HUES48 (cell line): ENCODE results near the gene ADCY7.
"Not testable (repeated sequence)": the region's sequence is repeated elsewhere in the genome, so short reads cannot be mapped to it uniquely, and the experiment has no call there.

Experiments used
- H3K27ac ChIP-seq: one replicate; pipeline ENCODE4 v1.7.0; 2013; ENCODE audit warnings: low read depth, low read length, inconsistent platforms
- H3K27me3 ChIP-seq: 2 replicates; pipeline ENCODE4 v1.6.1; 2013; ENCODE audit warnings: mild to moderate bottlenecking, low read length; ENCODE audit not compliant: control insufficient read depth, insufficient read depth
- H3K36me3 ChIP-seq: 2 replicates; pipeline ENCODE4 v1.6.1; 2013; ENCODE audit warnings: low read length; ENCODE audit not compliant: control insufficient read depth, insufficient read depth
- H3K4me1 ChIP-seq: 2 replicates; pipeline ENCODE4 v1.6.1; 2013; ENCODE audit warnings: mild to moderate bottlenecking, low read length; ENCODE audit not compliant: control insufficient read depth, insufficient read depth
- H3K4me3 ChIP-seq: 2 replicates; pipeline ENCODE4 v1.5.1; 2013; ENCODE audit warnings: mild to moderate bottlenecking, low read depth, low read length
- H3K9ac ChIP-seq: 2 replicates; pipeline ENCODE4 v1.6.1; 2013; ENCODE audit warnings: mild to moderate bottlenecking, low read depth, low read length, moderate library complexity
- H3K9me3 ChIP-seq: 2 replicates; pipeline ENCODE4 v1.6.1; 2013; ENCODE audit warnings: low read length; ENCODE audit not compliant: control insufficient read depth, insufficient read depth

ADCY7 gene

GRCh38 chr16:50238868-50239301 is 27.5 kb upstream of the ADCY7 start:
- Histone ChIP-seq H3K36me3 (no peaks in the 10 kb centered on the region), H3K9me3 (no peaks in the 10 kb centered on the region), H3K9ac (no peak overlapping the region), H3K27ac (no peak overlapping the region), H3K27me3 (no peaks in the 10 kb centered on the region), H3K4me1 (peaks cover 8% of the 10 kb centered on the region), H3K4me3 (no peak overlapping the region)

GRCh38 chr16:50243024-50243423 is 23.3 kb upstream of the ADCY7 start:
- Histone ChIP-seq H3K27me3 (peaks cover 14% of the 10 kb centered on the region), H3K4me1 (peaks cover 12% of the 10 kb centered on the region)
- not testable (repeated sequence) for H3K9ac ChIP-seq, H3K36me3 ChIP-seq, H3K4me3 ChIP-seq, H3K9me3 ChIP-seq, H3K27ac ChIP-seq

- H3K4me3 ChIP-seq: no peak overlapping the region
- peaks cover 12% of the 10 kb centered on the region for H3K4me1 ChIP-seq
- H3K9ac ChIP-seq: no peak overlapping the region
- H3K27me3 ChIP-seq: peaks cover 14% of the 10 kb centered on the region
- H3K27ac ChIP-seq: no peak overlapping the region
- no peaks in the 10 kb centered on the region for H3K9me3 ChIP-seq
- H3K36me3 ChIP-seq: no peaks in the 10 kb centered on the region
Observed at GRCh38 chr16:50244140-50244503, 22.2 kb upstream of the ADCY7 start.

- peak overlapping the region; percentile 52; the same call in 1 of the 2 replicates for H3K4me3 ChIP-seq
- H3K9me3 ChIP-seq: no peaks in the 10 kb centered on the region
- no peak overlapping the region for H3K27ac ChIP-seq
- no peaks in the 10 kb centered on the region for H3K36me3 ChIP-seq
- H3K4me1 ChIP-seq: peaks cover 16% of the 10 kb centered on the region
- H3K27me3 ChIP-seq: peaks cover 14% of the 10 kb centered on the region
- H3K9ac ChIP-seq: no peak overlapping the region
Observed at GRCh38 chr16:50244504-50245416, 21.6 kb upstream of the ADCY7 start.

GRCh38 chr16:50245417-50246298 is 20.7 kb upstream of the ADCY7 start:
- Histone ChIP-seq H3K4me1 (peaks cover 18% of the 10 kb centered on the region), H3K9me3 (no peaks in the 10 kb centered on the region), H3K36me3 (no peaks in the 10 kb centered on the region), H3K9ac (no peak overlapping the region), H3K27ac (no peak overlapping the region), H3K27me3 (peaks cover 14% of the 10 kb centered on the region), H3K4me3 (peak overlapping the region; percentile 65)

GRCh38 chr16:50246299-50247122 is 19.8 kb upstream of the ADCY7 start:
- peaks cover 14% of the 10 kb centered on the region for H3K27me3 ChIP-seq
- no peak overlapping the region for H3K27ac ChIP-seq
- no peak overlapping the region; the same call in 1 of the 2 replicates for H3K9ac ChIP-seq
- peak overlapping the region; percentile 65 for H3K4me3 ChIP-seq
- no peaks in the 10 kb centered on the region for H3K36me3 ChIP-seq
- no peaks in the 10 kb centered on the region for H3K9me3 ChIP-seq
- peaks cover 18% of the 10 kb centered on the region for H3K4me1 ChIP-seq

- peaks cover 18% of the 10 kb centered on the region for H3K4me1 ChIP-seq
- H3K4me3 ChIP-seq: no peak overlapping the region
- no peak overlapping the region for H3K27ac ChIP-seq
- H3K9me3 ChIP-seq: no peaks in the 10 kb centered on the region
- no peaks in the 10 kb centered on the region for H3K36me3 ChIP-seq
- peaks cover 14% of the 10 kb centered on the region for H3K27me3 ChIP-seq
- H3K9ac ChIP-seq: no peak overlapping the region
Observed at GRCh38 chr16:50247123-50247905, 19.0 kb upstream of the ADCY7 start.

- Histone ChIP-seq H3K4me1 (peaks cover 18% of the 10 kb centered on the region), H3K9ac (no peak overlapping the region), H3K9me3 (no peaks in the 10 kb centered on the region)
Observed at GRCh38 chr16:50247906-50248608, 18.3 kb upstream of the ADCY7 start.

GRCh38 chr16:50248845-50249244 is 17.5 kb upstream of the ADCY7 start:
- H3K36me3 ChIP-seq: no peaks in the 10 kb centered on the region
- peaks cover 14% of the 10 kb centered on the region for H3K27me3 ChIP-seq
- no peak overlapping the region for H3K27ac ChIP-seq
- H3K9me3 ChIP-seq: no peaks in the 10 kb centered on the region
- peaks cover 18% of the 10 kb centered on the region for H3K4me1 ChIP-seq
- no peak overlapping the region for H3K9ac ChIP-seq
- H3K4me3 ChIP-seq: no peak overlapping the region

More at GRCh38 chr16:50247906-50248608, 18.3 kb upstream of the ADCY7 start:
- H3K27ac ChIP-seq: no peak overlapping the region
- H3K27me3 ChIP-seq: peaks cover 14% of the 10 kb centered on the region
- no peak overlapping the region for H3K4me3 ChIP-seq
- no peaks in the 10 kb centered on the region for H3K36me3 ChIP-seq
